HG02973 (cell line): Measurements from ENCODE around the gene ARHGEF1.
"Not testable (repeated sequence)": the region's sequence is repeated elsewhere in the genome, so short reads cannot be mapped to it uniquely, and the experiment has no call there.

Experiments used
- ATAC-seq: cut with Tn5 transposase; IDR thresholded peaks from one replicate; pipeline ENCODE4 v1.9.1; 2021; ENCODE audit warnings: moderate library complexity; ENCODE audit not compliant: unreplicated experiment

Gene ARHGEF1

GRCh38 chr19:41929536-41930071, 46.6 kb downstream of the ARHGEF1 start:
- no peak for ATAC-seq

GRCh38 chr19:41930322-41930722, 47.3 kb downstream of the ARHGEF1 start:
- no peak for ATAC-seq

GRCh38 chr19:41930926-41931592, 48.1 kb downstream of the ARHGEF1 start:
- ATAC-seq, result no peak

- no peak for ATAC-seq
Observed at GRCh38 chr19:41932259-41932719, 49.3 kb downstream of the ARHGEF1 start.

- ATAC-seq, result no peak
Observed at GRCh38 chr19:41932720-41933332, 49.8 kb downstream of the ARHGEF1 start.

- no peak for ATAC-seq
Observed at GRCh38 chr19:41933693-41934426, 50.9 kb downstream of the ARHGEF1 start.

- ATAC-seq, result no peak
Observed at GRCh38 chr19:41934849-41935374, 51.9 kb downstream of the ARHGEF1 start.

GRCh38 chr19:41935760-41936415, 52.9 kb downstream of the ARHGEF1 start:
- ATAC-seq, result no peak

- no peak for ATAC-seq
Observed at GRCh38 chr19:41936416-41936850, 53.4 kb downstream of the ARHGEF1 start.

- no peak for ATAC-seq
Observed at GRCh38 chr19:41936961-41937360, 54.0 kb downstream of the ARHGEF1 start.

GRCh38 chr19:41937525-41938468, 54.8 kb downstream of the ARHGEF1 start:
- no peak for ATAC-seq

GRCh38 chr19:41939209-41939608, 56.2 kb downstream of the ARHGEF1 start:
- not testable (repeated sequence) for ATAC-seq

- ATAC-seq, result no peak
Observed at GRCh38 chr19:41939861-41940730, 57.1 kb downstream of the ARHGEF1 start.

- ATAC-seq, result no peak
Observed at GRCh38 chr19:41940731-41941409, 57.9 kb downstream of the ARHGEF1 start.

- no peak for ATAC-seq
Observed at GRCh38 chr19:41941410-41942202, 58.6 kb downstream of the ARHGEF1 start.

- ATAC-seq, result no peak
Observed at GRCh38 chr19:41944336-41944735, 61.4 kb downstream of the ARHGEF1 start.

- ATAC-seq, result peak; percentile 85
Observed at GRCh38 chr19:41945135-41945766, 62.3 kb downstream of the ARHGEF1 start.
